ENCODE data around the gene C3orf85.

C3orf85 gene

DNA sequence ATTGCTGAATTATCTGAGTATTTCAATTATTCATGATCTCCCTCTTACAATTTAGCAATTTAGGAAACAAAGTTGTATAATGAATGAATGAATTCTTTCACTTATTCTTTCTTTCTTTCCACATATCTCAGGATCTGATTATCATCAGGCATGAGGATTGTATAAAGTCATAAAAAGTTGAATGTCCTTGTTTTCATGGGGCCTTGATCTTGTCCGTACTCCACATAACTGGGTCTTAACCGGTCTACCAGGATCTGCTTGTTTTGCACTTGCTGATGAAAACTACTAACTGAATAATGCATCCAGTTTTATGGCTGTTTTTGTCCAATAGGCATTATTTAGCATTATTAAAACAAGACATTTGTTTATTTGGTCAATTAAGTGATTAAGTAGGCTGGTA, 12.6 kb downstream of the C3orf85 start:
- in situ Hi-C loops (cut with MboI; ENCODE audit: low sequenced_read_pairs) = no loop called here

- in situ Hi-C loops (cut with MboI; ENCODE audit: low sequenced_read_pairs) = no loop called here
These were observed 15.8 kb downstream of the C3orf85 start for GRCh38 chr3:109152320-109152719.

- in situ Hi-C loops (cut with MboI; ENCODE audit: low sequenced_read_pairs) = no loop called here
These were observed 18.5 kb downstream of the C3orf85 start for GRCh38 chr3:109154979-109155378.

DNA sequence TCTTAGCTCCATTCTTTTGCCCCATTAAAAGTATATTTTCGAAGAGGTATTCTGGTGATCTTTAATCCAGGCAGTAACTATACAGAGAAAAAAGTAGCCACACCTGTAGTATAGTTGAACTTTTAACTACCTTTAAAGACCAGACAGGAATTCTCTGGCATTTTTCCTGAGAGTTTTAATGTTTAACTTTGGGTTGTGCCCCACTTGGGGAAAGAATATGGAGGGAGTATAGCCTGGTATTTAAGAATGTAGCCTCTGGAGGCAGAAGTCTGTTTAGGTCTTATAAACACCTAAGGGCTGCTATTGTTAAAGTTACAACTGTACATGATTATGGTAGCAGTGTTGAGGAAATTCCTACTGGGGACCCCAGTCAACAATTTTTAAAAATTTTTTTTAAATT, 19.3 kb downstream of the C3orf85 start:
- in situ Hi-C loops (cut with MboI; ENCODE audit: low sequenced_read_pairs) = no loop called here

- in situ Hi-C loops (cut with MboI; ENCODE audit: low sequenced_read_pairs) = no loop called here
These were observed 25.1 kb downstream of the C3orf85 start for GRCh38 chr3:109161487-109162123.

DNA sequence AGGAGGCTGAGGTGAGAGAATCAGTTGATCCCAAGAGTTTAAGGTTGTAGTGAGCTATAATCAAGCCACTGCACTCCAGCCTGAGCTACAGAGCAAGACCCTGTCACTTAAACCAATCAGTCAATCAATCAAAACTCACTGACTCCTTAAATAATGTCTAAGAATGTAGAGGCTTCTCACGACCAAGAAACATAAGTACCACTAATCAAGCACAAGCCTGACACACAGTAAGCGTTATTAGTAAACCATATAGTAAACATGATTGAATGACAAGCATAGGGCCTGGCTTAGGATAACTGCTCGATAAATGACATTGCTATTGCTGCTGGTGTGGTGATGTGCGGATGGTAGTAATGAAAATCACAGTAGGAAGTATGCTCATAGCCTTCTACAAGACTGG, 29.4 kb downstream of the C3orf85 start:
- in situ Hi-C loops (cut with MboI; ENCODE audit: low sequenced_read_pairs) = no loop called here

GRCh38 chr3:109171479-109171878, 35.0 kb downstream of the C3orf85 start:
- in situ Hi-C loops (cut with MboI; ENCODE audit: low sequenced_read_pairs) = no loop called here

DNA sequence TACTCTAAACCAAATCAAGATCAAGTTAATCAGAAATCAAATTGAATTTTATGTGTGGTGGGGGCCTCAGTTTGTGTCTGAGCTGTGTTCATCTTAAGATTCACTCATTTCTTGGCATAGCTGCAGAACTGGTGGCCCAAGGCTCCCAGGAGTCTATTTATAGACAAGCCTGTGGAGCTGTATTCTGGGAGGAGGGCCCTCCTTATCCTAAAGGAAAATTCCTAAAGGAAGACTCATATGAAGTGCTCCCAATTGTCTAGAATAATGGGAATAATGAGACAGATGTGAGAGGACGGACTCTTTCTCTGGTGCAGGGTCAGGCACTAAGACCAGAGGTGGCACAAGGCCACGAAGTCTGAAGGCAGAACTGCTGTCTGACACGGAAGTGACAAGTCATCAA, 38.9 kb downstream of the C3orf85 start:
- in situ Hi-C loops (cut with MboI; ENCODE audit: low sequenced_read_pairs) = no loop called here

DNA sequence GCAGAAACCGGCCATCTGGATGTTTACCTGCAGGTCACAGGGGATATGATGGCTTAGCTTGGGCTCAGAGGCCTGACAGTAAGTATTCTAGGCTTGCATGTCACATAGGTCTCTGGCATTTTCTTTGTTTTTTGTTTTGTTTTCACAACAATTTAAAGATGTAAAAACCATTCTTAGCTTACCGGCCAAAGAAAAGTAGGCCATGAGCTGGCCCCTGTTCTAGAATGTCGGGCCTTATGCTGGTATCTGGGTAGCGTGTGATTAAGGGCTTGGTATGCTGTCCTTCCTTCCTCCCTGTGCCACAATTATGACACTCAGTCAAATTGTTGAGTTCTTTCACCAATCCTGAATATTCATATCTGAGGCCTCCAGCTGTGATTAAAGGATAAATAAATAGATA, 40.2 kb downstream of the C3orf85 start:
- in situ Hi-C loops (cut with MboI; ENCODE audit: low sequenced_read_pairs) = no loop called here

- in situ Hi-C loops (cut with MboI; ENCODE audit: low sequenced_read_pairs) = no loop called here
These were observed 41.4 kb downstream of the C3orf85 start for GRCh38 chr3:109177908-109178307.

- in situ Hi-C loops (cut with MboI; ENCODE audit: low sequenced_read_pairs) = no loop called here
These were observed 42.2 kb downstream of the C3orf85 start for GRCh38 chr3:109178708-109179107.

- in situ Hi-C loops (cut with MboI; ENCODE audit: low sequenced_read_pairs) = no loop called here
These were observed 48.2 kb downstream of the C3orf85 start for GRCh38 chr3:109184726-109185125.

- in situ Hi-C loops (cut with MboI; ENCODE audit: low sequenced_read_pairs) = no loop called here
These were observed 50.9 kb downstream of the C3orf85 start for GRCh38 chr3:109187390-109187789.

DNA sequence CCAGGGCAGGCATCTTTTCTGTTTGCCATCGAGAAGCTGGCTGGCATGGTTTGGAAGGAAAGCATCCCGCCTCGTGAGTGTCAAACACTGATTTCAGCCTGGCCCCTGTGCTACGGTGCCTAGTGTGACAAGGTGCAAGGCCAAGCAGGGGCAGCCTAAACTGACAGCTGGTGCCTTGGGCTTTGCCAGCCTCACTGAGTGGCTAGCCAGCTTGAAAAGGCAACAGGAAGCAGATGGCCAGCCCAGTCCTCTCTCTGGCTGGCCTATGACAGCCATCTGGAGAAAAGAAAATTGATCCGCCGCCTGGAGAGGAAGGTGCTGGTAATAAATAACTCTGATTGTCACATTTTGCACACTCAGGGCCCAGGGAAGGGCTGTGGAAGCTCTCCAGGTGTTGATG, 52.2 kb downstream of the C3orf85 start:
- in situ Hi-C loops (cut with MboI; ENCODE audit: low sequenced_read_pairs) = no loop called here

- in situ Hi-C loops (cut with MboI; ENCODE audit: low sequenced_read_pairs) = no loop called here
These were observed 54.9 kb downstream of the C3orf85 start for GRCh38 chr3:109191421-109191820.

DNA sequence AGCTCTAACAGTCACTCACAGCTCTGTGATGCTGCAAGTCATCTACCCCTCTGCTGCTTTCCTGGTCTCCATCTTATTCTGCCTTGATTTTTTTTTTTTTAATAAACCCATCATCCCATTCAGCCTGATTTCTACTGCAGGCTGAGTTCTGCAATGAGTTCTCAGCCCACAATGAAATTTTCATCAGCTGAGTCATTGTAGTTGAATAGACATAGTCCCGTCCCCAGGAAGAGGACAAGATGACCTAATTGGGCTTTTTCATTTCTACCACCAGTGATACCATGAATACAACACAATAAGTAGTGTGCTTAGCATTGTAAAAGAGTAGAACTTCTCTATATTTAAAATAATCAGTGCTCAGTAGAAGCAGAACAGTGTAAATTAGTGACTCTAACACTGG, 59.3 kb downstream of the C3orf85 start:
- in situ Hi-C loops (cut with MboI; ENCODE audit: low sequenced_read_pairs) = no loop called here

Measured in hTERT RPE-1 (cell line).